Hematopoietic multipotent progenitor cell treated with erythropoietin and hydrocortisone succinate and interleukin-3 and kit ligand, for 4 days (in vitro differentiated cells): ENCODE results near the gene SH3TC2.

ENCODE experiments used
- DNase-seq: peaks from one replicate; pipeline ENCODE4 v3.0.0-alpha.2; 2015

The SH3TC2 gene

GRCh38 chr5:149027636-149028035, 35.2 kb downstream of the SH3TC2 start:
- no peak for DNase-seq

GRCh38 chr5:149024943-149025342, 37.9 kb downstream of the SH3TC2 start:
- no peak for DNase-seq

- DNase-seq = no peak
Measured at GRCh38 chr5:149024477-149024876, 38.4 kb downstream of the SH3TC2 start.

- DNase-seq = no peak
Measured at GRCh38 chr5:149022200-149022599, 40.7 kb downstream of the SH3TC2 start.

GRCh38 chr5:149019679-149020078, 43.2 kb downstream of the SH3TC2 start:
- DNase-seq = no peak

GRCh38 chr5:149018909-149019443, 43.9 kb downstream of the SH3TC2 start:
- no peak for DNase-seq

GRCh38 chr5:149017636-149018035, 45.2 kb downstream of the SH3TC2 start:
- no peak for DNase-seq

GRCh38 chr5:149015561-149015960, 47.3 kb downstream of the SH3TC2 start:
- no peak for DNase-seq

- DNase-seq = peak; percentile 45
Measured at GRCh38 chr5:149015126-149015525, 47.7 kb downstream of the SH3TC2 start.

- DNase-seq = no peak
Measured at GRCh38 chr5:149014571-149015031, 48.3 kb downstream of the SH3TC2 start.

GRCh38 chr5:149013796-149014195, 49.1 kb downstream of the SH3TC2 start:
- no peak for DNase-seq

GRCh38 chr5:149012350-149012749, 50.5 kb downstream of the SH3TC2 start:
- DNase-seq = no peak

GRCh38 chr5:149011728-149012127, 51.1 kb downstream of the SH3TC2 start:
- no peak for DNase-seq

GRCh38 chr5:149011084-149011483, 51.8 kb downstream of the SH3TC2 start:
- no peak for DNase-seq

GRCh38 chr5:149007174-149007573, 55.7 kb downstream of the SH3TC2 start:
- DNase-seq = no peak

GRCh38 chr5:149006426-149006825, 56.4 kb downstream of the SH3TC2 start:
- peak; percentile 69 for DNase-seq

- DNase-seq = no peak
Measured at GRCh38 chr5:149005077-149005892, 57.6 kb downstream of the SH3TC2 start.

- no peak for DNase-seq
Measured at GRCh38 chr5:149004559-149004958, 58.3 kb downstream of the SH3TC2 start.

- DNase-seq = peak; percentile 29
Measured at GRCh38 chr5:149002761-149003689, 59.8 kb downstream of the SH3TC2 start.

- DNase-seq = peak; percentile 56
Measured at GRCh38 chr5:149002053-149002452, 60.8 kb downstream of the SH3TC2 start.

GRCh38 chr5:149001162-149001561, 61.7 kb downstream of the SH3TC2 start:
- DNase-seq = no peak

GRCh38 chr5:148999741-149000140, 63.1 kb downstream of the SH3TC2 start:
- DNase-seq = no peak

- DNase-seq = peak; percentile 82
Measured at GRCh38 chr5:148998174-148998797, 64.6 kb downstream of the SH3TC2 start.
